CD4-positive, alpha-beta T cell treated with Interleukin-12 subunit alpha and Interleukin-12 subunit beta, for 1 hour (primary cell): ENCODE measurements around the gene TSPAN32.
"Not testable (repeated sequence)": the region's sequence is repeated elsewhere in the genome, so short reads cannot be mapped to it uniquely, and the experiment has no call there.

Experiments
- DNase-seq: peaks from one replicate; pipeline ENCODE4 v3.0.0-alpha.2; 2020

TSPAN32 gene

DNA sequence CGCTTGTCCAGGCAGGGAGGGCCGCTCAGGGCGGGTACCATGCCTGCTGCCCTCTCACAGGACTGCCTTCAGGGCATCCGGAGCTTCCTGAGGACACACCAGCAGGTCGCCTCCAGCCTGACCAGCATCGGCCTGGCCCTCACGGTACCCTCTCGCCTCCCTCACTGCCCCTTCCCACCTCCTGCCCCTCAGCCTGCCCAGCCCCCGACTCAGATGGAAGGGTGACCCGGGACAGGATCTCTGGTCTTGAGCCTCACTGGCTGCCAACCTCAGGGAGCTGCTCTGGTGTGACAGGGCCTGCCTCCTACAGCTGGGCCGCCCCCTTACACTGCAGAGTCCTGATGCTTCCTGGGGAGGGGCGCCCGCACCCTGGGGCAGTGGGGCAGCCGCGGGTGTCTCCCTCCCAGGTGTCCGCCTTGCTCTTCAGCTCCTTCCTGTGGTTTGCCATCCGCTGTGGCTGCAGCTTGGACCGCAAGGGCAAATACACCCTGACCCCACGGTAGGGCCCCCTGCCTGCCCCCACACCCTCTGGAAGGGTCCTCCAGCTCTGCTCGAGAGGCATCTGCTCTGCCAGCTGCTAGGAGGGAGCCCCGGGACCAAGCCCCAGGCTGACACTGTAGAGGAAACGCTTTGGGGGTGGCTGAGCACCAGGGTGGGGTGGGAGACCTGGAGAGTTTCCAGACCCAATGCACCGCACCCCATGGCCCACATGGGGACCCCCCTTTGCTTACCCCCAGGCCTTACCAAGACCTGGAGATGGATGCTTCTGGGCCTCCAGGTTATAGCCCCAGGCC lies 14.6 kb downstream of the TSPAN32 start:
- DNase-seq = no peak

DNA sequence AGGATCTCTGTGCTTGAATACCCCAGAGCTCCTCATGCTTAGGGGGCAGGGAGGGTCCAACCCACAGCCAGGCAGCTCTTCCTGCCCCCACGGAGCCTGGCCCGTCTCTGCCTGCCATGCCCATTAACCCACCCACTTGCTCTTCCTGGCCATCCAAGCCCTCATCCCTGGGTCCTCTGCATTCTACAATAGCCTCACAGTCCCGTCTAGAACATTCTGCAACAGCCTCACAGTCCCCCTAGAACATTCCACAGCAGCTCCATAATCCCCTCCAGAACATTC lies 15.1 kb downstream of the TSPAN32 start:
- no peak for DNase-seq

DNA sequence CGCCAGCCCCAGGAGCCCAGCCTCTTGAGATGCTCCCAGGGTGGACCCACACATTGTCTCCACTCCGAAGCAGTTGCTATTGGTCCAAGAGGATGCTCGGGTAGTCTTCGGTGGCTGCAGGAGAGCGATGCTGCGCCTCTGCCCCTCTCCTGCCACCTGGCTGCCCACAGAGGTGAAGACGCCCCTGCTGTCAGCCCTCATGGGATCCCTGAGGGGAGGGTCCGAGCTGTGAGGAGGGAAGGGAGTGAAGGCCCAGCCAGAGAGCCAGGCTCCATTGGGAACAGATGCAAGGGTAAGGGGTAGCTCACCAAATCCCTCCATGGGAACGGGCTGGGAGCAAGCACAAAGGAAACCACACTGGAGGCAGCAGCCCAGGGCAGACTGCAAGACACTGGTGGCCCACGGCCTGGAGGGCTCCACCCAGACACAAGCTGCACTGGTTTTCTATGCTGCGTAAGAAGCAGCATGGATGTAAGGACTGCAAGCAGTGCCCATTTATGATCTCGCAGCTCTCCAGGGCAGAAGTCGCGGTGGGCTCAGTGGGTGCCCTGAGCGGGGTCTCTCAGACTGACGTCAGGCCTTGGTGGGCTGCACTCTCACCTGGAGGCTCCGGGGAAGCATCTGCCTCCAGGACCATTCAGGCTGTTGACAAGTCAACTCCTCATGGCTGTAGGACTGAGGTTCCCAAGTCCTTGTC lies 15.7 kb downstream of the TSPAN32 start:
- DNase-seq = no peak

DNA sequence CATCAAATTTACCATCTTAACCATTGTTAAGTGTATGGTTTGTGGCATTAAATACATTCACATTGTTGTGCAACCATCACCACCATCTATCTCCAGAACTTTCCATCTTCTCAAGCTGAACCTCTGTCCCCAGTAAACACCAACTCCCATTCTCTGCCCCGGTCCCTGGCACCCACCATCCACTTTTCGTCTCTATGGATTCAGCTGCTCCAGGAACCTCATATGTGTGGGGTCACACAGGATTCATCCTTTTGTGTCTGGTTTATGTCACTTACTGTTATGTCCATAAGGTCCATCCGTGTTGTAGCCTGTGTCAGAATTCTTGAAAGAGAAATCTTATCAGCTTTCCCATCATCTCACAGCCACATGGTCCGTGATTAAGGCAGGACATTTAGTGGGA lies 16.3 kb downstream of the TSPAN32 start:
- DNase-seq = no peak

DNA sequence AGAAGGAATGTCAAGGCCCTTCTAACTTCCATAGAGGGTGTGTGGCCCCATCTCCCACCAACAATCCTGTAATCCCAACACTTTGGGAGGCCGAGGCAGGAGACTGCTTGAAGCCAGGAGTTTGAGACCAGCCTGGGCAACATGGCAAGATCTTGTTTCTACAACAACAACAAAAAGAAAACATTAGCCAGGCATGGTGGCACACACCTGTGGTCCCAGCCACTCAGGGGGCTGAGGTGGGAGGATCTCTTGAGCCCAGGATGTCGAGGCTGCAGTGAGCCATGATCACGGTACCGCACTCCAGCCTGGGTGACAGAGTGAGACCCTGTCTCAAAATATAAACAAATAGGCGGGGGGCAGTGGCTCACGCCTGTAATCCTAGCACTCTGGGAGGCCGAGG lies 16.9 kb downstream of the TSPAN32 start:
- DNase-seq = no peak

DNA sequence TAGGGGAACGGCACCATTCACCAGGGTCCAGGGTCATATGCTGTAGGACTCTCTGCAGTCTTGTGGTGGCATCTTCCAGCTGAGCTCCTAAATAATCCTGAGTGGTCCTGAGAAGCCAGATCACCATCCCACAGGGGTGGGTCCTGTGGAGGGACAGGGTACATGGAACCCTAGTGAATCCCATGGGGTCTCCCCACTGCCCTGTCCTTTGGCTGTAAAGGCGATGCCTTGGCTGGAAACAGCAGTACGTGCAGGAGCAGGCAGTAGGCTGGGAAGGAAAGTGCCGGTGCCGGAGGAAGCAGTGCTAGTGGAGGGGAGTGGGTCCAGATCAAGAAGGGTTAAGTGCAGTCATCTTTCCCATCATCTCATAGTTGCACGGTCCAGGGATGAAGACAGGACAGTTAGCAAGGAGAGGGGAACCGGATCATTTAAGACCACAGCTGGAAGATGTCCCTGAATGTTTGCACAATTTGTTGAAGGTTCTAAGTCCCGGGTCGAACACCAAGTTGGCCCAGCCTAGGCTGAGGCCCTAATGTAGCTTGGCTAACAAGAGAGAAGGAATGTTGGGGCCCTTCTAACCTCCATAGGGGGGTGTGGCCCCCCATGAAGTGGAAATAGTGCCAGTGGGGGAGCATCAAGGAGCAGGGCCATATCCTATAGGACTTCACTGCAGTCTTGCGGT lies 18.1 kb downstream of the TSPAN32 start:
- no peak for DNase-seq

DNA sequence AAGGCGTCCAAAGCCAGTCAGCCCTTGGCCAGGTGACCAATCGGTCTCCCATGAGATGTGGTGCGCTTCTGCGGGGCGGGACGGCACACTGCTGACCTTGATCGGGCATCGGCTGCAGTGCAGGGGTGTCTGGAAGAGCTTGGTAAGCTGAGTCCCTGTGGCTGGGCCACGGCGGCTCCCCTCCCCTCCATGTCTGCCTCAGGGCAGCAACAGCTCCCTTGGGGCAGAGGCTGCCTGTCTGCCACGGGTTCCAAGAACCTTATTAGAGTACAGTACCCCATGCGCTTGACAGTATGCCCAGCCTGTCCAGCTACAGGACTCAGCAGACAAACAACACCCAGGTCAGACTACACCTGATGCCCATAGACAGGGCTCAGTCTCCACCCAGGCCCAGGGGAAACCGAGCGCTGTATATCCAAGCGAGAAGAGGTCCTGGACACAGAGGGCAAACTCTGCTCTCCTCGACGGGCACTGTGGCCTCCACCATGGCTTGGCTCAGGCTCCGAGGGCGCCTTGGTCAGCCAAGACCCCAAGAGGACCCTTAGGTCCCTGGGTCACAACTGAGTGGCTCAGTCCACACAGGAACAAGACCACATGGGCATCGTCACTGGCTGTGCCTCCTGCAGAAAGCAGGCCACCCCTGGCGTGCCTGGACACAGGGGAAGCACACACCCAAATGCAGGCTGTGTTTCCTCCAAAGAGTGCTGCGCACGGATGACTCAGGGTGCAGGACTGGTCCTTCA lies 18.9 kb downstream of the TSPAN32 start:
- no peak for DNase-seq

DNA sequence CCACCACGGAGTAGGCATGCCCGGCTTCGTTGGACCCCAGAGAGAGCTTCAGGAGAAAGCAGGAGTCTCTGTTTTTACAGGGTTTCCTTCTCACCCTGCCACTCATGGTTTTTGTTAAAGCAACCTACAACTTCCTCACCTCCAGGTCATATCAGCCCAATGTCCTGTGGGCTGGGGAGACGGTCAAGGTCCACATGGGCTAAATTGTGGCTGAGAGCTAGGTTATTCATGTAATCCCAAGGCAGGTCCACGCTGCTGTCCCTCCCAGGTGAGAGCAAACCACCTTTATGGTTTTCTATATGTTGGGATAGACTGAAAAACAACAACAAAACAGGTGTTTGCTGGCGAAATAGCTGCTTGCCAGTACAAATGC lies 19.5 kb downstream of the TSPAN32 start:
- no peak for DNase-seq

DNA sequence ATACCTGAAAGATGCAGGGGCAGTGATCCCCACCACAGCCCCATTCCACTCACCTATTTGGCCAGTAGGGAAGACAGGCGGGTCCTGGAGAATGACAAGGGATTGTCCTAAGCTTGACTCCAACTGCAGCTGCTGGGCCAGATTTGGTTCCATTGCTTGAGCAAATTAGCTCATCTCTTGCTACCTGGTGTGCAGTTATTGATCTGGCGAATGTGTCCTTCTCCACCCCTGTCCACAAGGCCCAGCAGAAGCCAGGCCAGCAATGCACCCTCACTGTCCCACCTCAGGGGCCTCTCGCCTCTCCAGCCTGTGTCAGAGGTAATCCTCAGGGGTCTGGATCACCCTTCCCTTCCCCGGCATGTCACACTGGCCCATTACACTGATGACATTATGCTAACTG lies 23.3 kb downstream of the TSPAN32 start:
- DNase-seq = no peak

DNA sequence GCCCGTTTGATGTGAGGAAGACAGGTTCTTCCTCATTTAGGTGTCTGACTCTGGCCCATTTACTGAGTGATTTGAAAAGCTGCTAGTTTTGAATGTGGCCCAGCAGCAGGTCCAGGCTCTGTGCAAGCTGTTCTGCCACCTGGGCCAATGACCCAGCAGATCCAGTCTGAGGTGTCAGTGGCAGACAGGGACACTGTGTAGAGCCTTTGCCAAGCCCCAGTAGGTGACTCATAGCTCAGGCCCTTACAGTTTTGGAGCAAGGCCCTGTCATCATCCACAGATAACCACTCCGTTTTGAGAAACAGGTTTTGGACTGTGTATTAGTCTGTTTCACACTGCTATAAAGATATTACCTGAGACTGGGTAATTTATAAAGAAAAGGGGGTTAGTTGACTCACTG lies 23.9 kb downstream of the TSPAN32 start:
- DNase-seq = no peak

DNA sequence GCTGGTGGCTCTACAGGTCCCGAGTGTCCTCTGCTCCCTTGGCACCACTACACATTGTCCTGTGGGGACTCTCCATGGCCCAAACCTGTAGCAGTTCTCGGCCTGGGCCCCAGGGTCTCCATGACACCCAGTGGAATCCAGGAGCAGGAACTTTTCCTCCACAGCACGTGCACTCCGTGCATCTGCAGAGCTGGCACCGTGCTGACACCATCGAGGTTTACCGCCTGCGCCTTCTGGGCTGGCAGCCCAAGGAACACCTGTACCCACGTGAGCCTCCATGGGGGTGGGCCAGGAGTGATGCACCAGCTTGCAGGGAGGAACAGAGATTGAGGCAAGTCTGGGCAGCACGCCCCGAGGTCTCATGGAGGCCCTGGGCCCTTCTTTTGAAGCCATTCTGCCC lies 25.2 kb downstream of the TSPAN32 start:
- no peak for DNase-seq

DNA sequence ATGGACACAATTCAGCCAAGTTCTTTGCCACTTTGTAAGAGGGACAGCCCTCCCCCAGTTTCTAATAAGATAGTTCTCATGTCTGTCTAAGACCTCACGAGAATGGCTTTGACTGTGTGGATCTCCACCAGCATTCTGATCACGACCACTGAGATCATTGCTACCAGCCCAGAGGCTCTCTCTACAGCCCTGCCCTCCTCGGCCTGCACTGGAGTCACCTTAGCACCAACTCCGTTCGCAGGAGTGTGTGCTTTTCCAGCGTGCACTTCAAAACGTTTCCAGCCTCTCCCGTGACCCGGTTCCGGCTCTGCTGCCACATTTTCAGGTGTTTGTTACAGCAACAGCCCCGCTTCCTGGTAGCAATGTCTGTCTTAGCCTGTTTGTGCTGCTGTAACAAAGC lies 26.2 kb downstream of the TSPAN32 start:
- DNase-seq = no peak

DNA sequence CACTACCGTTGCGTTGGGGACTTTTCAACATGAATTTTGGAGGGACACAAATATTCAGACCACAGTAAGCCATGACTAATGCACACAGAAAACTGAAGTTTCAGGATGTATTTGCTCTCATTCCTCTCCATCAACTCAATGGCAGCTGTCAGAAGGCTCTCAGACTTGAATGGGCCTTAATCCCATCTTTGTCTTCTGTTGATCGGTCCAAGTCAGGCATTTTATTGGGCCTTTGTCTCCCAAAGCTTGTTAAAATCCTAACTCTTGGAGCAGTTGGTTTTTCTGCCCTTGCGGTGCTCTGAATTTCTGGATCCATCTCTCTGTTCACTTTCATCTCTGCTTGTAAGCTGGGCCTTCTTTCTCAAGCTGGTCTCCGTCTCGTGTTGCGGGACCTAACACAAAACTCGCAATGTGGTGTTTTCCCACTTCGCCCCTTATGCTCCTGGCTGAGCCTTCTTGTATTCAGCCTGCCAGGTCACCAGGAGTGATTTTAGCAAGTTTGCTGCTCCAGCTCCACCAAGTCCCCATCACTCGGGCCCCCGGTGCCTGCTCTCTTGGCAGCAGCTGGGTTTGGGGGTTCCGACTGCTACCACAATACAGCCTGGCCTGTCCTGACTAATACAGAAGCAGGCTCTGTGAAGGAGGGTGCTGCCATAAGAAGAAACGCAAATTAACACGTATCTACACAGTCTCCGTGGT lies 27.0 kb downstream of the TSPAN32 start:
- DNase-seq = no peak

DNA sequence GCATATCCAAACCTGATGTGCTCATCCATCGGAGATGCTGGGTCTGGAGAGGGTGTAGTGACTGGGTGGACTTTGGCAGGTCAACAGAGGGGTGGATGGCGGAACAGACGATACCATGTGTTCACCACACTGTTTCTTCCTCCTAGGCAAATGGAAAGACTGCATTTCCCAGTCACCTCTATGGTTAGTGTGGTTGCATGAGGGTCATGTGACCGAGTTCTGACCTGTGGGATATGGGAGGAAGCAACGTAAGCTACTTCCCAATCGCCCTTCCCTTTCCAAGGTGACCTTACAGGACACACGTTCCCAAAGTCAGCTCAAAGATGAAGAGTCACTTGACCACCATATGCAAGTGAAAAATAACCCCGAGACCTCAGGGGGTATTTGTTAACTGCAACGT lies 27.7 kb downstream of the TSPAN32 start:
- DNase-seq = no peak

DNA sequence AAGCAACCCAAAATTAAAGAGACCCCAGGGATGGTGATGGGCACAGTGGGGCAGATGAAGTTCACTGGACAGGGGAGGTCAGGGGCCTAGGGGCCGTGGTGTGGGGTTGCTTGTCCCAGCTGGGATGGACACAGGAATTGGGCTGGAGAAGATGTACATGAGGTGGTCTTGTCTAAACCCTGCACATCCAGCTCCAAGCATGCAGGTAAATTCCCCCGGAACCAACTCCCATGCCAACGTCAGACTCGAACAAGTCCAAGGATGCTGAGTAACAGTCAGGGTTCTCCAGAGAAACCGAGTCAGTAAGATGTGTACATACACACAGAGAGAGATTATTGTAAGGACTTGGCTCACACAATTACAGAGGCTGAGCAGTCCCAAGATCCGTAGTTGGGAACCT lies 28.9 kb downstream of the TSPAN32 start:
- DNase-seq = no peak

DNA sequence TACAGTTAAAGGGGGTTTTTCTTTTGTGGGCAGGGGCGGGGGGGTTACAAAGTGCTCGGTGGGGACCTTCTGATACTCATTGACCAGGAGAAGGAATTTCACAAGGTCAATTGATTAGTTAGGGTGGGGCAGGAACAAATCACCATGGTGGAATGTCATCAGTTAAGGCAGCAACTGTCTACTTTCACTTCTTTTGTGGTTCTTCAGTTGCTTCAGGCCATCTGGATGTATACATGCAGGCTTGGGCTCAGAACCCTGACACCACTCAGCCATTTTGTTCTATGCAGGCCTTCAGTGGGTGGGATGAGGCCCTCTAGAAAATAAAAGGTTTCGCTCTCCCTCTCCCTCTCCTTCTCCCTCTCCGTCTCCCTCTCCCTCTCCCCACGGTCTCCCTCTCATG lies 29.6 kb downstream of the TSPAN32 start:
- DNase-seq = no peak

DNA sequence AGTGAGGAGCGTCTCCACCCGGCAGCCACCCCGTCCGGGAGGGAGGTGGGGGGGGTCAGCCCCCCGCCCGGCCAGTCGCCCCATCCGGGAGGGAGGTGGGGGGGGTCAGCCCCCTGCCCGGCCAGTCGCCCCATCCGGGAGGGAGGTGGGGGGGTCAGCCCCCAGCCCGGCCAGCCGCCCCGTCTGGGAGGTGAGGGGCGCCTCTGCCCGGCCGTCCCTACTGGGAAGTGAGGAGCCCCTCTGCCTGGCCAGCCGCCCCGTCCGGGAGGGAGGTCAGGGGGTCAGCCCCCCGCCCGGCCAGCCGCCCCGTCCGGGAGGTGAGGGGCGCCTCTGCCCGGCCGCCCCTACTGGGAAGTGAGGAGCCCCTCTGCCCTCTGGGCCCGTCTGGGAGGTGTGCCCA lies 30.8 kb downstream of the TSPAN32 start:
- not testable (repeated sequence) for DNase-seq

DNA sequence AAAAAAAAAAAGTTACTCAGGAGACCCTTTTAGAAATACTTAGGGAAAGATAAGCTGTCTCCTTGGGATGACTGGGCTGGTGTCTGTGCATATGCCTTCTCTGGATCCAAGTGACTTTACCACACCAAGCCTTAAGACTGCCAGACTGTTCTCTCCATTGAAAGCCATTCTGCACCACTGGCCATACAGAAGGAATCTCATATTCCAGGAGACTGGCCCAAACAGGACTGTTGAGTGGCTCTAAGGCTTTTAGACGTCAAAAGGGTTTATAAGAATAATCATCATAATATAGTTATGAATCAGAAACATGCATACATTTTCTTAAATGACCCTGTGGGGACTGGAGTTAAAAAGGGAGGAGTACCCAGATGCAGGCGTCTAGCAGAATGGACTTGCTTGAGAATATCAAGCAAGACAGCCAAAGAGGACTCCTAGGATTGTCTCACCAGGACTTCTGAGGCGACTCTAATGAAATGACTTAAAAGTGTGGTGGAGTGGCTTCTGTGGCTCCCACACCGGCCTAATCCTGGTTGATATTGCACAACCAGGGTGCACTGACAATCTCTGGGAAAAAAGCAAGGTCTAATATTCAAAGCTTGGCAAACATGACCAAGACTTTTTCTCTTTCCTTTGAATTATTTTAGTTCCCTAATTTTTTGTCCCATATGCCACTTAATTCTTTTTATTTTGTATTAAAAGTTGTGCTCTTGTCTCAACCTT lies 31.8 kb downstream of the TSPAN32 start:
- not testable (repeated sequence) for DNase-seq

DNA sequence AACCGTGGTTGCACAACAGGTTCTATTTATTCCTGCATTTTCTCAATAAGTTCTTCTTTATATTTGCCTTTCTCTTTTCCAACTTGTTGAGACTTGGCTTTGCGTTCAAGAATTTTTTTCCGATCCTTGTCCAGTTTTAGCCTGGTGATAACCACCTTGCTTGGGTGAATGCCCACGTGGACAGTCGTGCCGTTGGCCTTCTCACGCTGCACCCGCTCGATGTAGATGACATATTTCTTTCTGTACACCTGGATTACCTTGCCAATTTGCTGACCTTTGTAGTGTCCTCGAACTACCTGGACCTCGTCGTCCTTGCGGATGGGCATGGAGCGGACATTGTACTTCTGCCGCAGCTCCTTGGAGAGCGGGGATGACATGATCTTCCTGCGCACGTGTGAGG lies 33.5 kb downstream of the TSPAN32 start:
- DNase-seq = not testable (repeated sequence)

DNA sequence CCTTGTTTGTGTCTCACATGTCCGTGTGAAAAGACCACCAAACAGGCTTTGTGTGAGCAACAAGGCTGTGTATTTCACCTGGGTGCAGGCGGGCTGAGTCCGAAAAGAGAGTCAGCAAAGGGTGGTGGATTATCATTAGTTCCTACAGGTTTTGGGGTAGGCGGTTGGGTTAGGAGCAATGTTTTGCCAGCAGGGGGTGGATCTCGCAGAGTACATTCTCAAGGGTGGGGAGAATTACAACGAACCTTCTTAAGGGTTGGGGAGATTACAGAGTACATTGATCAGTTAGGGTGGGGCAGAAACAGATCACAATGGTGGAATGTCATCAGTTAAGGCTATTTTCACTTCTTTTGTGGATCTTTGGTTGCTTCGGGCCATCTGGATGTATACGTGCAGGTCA lies 36.9 kb downstream of the TSPAN32 start:
- peak; percentile 12 for DNase-seq

DNA sequence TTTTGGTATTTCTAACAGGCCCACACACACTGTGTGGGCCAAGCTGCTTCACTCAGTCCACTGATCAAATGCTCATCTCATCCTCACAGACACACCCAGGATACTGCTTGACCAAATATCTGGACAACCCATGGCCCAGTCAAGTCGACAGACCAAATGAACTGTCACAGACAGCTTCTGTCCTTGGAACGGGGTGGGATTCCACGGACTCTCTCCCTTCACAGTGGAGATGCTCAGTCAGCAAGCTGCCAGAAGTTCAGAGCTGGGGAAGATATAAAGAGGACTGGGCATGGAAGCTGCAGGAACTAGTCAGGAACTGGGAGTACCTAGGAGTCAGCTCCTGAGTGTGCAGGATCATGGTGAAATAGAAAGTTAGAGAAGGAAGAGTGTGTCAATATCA lies 40.7 kb downstream of the TSPAN32 start:
- DNase-seq = no peak

DNA sequence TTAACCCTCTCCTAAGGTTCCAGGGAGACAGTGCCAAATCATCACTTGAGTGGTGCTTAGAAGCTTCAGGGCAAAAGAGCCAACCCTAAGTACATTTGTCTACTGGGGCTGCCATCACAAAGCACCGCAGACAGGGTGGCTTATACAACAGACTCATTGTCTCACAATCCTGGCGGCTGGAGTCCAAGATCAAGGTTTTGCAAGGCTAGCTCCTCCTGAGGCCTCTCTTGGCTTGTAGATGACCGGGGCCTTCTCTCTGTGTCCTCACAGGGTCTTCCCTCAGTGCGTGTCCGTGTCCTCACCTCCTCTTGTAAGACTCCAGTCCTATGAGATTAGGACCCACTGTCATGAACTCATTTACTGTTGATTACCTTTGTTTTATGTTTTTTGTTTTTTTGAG lies 41.2 kb downstream of the TSPAN32 start:
- DNase-seq = no peak
